Spleen (tissue), 7 donors: ENCODE results near the gene PROKR2.

ENCODE experiments used
- POLR2A ChIP-seq, 3 donors: fragments of 450-650 bp; IDR thresholded peaks; one replicate each; pipeline ENCODE4 v1.5.1; 2017; ENCODE audit warnings: antibody characterized with exemption in 3 of 3, mild to moderate bottlenecking in 1 of 3
- POLR2AphosphoS5 ChIP-seq, 3 donors: sonication (generic); formaldehyde crosslinking; IDR thresholded peaks; one replicate each; pipeline ENCODE4 v1.5.1; 2017; ENCODE audit warnings: antibody characterized with exemption in 3 of 3
- TF ChIP-seq, protein P1 (sequence below), 11 experiments: fragments of 200-600 bp in 7 of 11; fragments of 450-650 bp in 4 of 11; sonication (generic) in 4 of 11; IDR thresholded peaks in 8 of 11; conservative IDR thresholded peaks in 3 of 11; 1 replicate in 7 of 11; 2 replicates in 4 of 11; pipeline versions ENCODE4 v1.4.0 to v1.8.0; 2016 to 2021; ENCODE audit warnings: antibody characterized with exemption in 11 of 11, inconsistent platforms in 4 of 11, mild to moderate bottlenecking in 1 of 11
- donor health status: DM: no; HTN: no; CAD: no; lungs with moderate emphysema.
- donor health status: DM: no; HTN: no; CAD: no.
- donor health status: DM: no; HTN: no; CAD: no.

DNA sequence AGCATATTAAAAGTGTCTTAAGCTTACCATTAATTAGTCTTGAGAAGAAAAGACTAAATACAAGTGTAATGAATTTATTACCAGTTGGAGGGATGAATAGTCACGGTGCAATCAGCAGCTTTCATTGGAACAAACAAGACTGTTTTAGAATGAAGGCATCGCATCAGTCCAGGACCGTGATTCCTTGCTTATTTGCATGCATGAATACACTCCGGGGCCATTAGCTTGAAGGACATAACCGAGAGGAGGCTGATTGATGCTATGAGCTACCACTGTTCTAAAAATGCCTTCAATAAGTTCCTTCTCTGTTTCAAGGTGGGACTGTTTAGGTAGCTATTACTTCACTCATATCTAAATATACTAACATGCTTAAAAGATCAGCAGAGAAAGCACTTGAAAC is 17.9 kb downstream of the PROKR2 start:
- TF ChIP-seq POLR2A (IDR thresholded peaks at IDR 0.05) (no peak), POLR2AphosphoS5 (IDR thresholded peaks at IDR 0.05) (no peak)
- TF ChIP-seq, protein P1, sequence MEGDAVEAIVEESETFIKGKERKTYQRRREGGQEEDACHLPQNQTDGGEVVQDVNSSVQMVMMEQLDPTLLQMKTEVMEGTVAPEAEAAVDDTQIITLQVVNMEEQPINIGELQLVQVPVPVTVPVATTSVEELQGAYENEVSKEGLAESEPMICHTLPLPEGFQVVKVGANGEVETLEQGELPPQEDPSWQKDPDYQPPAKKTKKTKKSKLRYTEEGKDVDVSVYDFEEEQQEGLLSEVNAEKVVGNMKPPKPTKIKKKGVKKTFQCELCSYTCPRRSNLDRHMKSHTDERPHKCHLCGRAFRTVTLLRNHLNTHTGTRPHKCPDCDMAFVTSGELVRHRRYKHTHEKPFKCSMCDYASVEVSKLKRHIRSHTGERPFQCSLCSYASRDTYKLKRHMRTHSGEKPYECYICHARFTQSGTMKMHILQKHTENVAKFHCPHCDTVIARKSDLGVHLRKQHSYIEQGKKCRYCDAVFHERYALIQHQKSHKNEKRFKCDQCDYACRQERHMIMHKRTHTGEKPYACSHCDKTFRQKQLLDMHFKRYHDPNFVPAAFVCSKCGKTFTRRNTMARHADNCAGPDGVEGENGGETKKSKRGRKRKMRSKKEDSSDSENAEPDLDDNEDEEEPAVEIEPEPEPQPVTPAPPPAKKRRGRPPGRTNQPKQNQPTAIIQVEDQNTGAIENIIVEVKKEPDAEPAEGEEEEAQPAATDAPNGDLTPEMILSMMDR (IDR thresholded peaks at IDR 0.05 in 8 of 11, conservative IDR thresholded peaks at IDR 0.05 in 3 of 11) = no peak
